WTC11 (cell line): ENCODE measurements around the gene ZNF684. TPM values are rescaled to one million over a fixed set of nuclear protein-coding genes. Genes with fewer than 3 reads are reported as not detected.
A peak's percentile ranks its signal among the peaks of the same experiment; 100 is the strongest.

Source experiments
- ATAC-seq: fragments of 200-7000 bp; cut with Tn5 transposase; 2 replicates; pipeline ENCODE4 v1.10.0; 2021; ENCODE audit warnings: mild to moderate bottlenecking, moderate library complexity
- CTCF ChIA-PET: fragments of 300-600 bp; sonication (Branson Sonifier 250); formaldehyde crosslinking; loops from one replicate; lab custom pipeline; 2021; ENCODE audit warnings: antibody characterized with exemption; lab: Charles Lee
- POLR2A ChIA-PET: fragments of 350-600 bp; sonication (Branson Sonifier 250); formaldehyde crosslinking; loops from one replicate; lab custom pipeline; 2021; ENCODE audit warnings: antibody characterized with exemption; lab: Charles Lee
- DNase-seq: peaks from one replicate; pipeline ENCODE4 v3.0.0; 2021; ENCODE audit warnings: low spot score
- H3K27ac Mint-ChIP-seq: 2 replicates; pipeline ENCODE4 v1.8.0; 2021; ENCODE audit warnings: mixed read lengths
- H3K27me3 Mint-ChIP-seq: 2 replicates; pipeline ENCODE4 v1.8.0; 2021; ENCODE audit warnings: low read depth, mild to moderate bottlenecking, moderate library complexity, mixed read lengths
- H3K36me3 Mint-ChIP-seq: 2 replicates; pipeline ENCODE4 v1.8.0; 2021; ENCODE audit warnings: mixed read lengths
- H3K4me1 Mint-ChIP-seq: 2 replicates; pipeline ENCODE4 v1.8.0; 2022; ENCODE audit warnings: mixed read lengths
- H3K4me3 Mint-ChIP-seq: 2 replicates; pipeline ENCODE4 v1.8.0; 2021; ENCODE audit warnings: mild to moderate bottlenecking, moderate library complexity, mixed read lengths
- H3K9me3 Mint-ChIP-seq: 2 replicates; pipeline ENCODE4 v1.8.0; 2021; ENCODE audit warnings: mixed read lengths
- CREM ChIP-seq: sonication (generic); formaldehyde crosslinking; IDR thresholded peaks from 2 replicates; pipeline ENCODE4 v1.8.1; 2022; ENCODE audit warnings: mild to moderate bottlenecking, missing genetic modification reagents, moderate library complexity
- GABPB1 ChIP-seq: sonication (generic); formaldehyde crosslinking; IDR thresholded peaks from 2 replicates; pipeline ENCODE4 v1.8.1; 2023; ENCODE audit warnings: mild to moderate bottlenecking, missing genetic modification reagents
- GTF2I ChIP-seq: fragments of 250-450 bp; sonication (Bioruptor Pico); conservative IDR thresholded peaks from 2 replicates; pipeline ENCODE4 v1.4.0; 2021; ENCODE audit warnings: mild to moderate bottlenecking
- KAT7 ChIP-seq: sonication (generic); formaldehyde crosslinking; IDR thresholded peaks from 2 replicates; pipeline ENCODE4 v1.8.1; 2023; ENCODE audit warnings: missing genetic modification reagents, mild to moderate bottlenecking, borderline replicate concordance
- MYBL2 ChIP-seq: sonication (generic); formaldehyde crosslinking; IDR thresholded peaks from 2 replicates; pipeline ENCODE4 v1.8.1; 2023; ENCODE audit warnings: mild to moderate bottlenecking, moderate library complexity, missing genetic modification reagents
- NR3C1 ChIP-seq: sonication (generic); formaldehyde crosslinking; conservative IDR thresholded peaks from 2 replicates; pipeline ENCODE4 v1.8.1; 2023; ENCODE audit warnings: low read depth, mild to moderate bottlenecking, missing genetic modification reagents
- RELA ChIP-seq: sonication (generic); formaldehyde crosslinking; IDR thresholded peaks from 2 replicates; pipeline ENCODE4 v1.8.1; 2022; ENCODE audit warnings: missing genetic modification reagents, mild to moderate bottlenecking, borderline replicate concordance
- SOX15 ChIP-seq: fragments of 250-450 bp; sonication (Bioruptor Pico); IDR thresholded peaks from 2 replicates; pipeline ENCODE4 v1.9.0; 2021; ENCODE audit warnings: mild to moderate bottlenecking
- SP1 ChIP-seq: sonication (generic); formaldehyde crosslinking; conservative IDR thresholded peaks from 2 replicates; pipeline ENCODE4 v1.8.1; 2022; ENCODE audit warnings: missing genetic modification reagents
- STAT6 ChIP-seq: sonication (generic); formaldehyde crosslinking; conservative IDR thresholded peaks from 2 replicates; pipeline ENCODE4 v1.8.1; 2023; ENCODE audit warnings: mild to moderate bottlenecking, low read depth, missing genetic modification reagents, moderate library complexity
- ZBTB43 ChIP-seq: sonication (generic); formaldehyde crosslinking; IDR thresholded peaks from 2 replicates; pipeline ENCODE4 v1.8.1; 2023; ENCODE audit warnings: mild to moderate bottlenecking, missing genetic modification reagents
- ZNF121 ChIP-seq: sonication (generic); formaldehyde crosslinking; IDR thresholded peaks from 2 replicates; pipeline ENCODE4 v1.8.0; 2023; ENCODE audit warnings: missing genetic modification reagents
- ZNF281 ChIP-seq: sonication (generic); formaldehyde crosslinking; IDR thresholded peaks from 2 replicates; pipeline ENCODE4 v1.8.0; 2023; ENCODE audit warnings: mild to moderate bottlenecking, missing genetic modification reagents
- ZNF416 ChIP-seq: fragments of 250-450 bp; sonication (Bioruptor Pico); IDR thresholded peaks from 2 replicates; pipeline ENCODE4 v1.9.0; 2021; ENCODE audit warnings: mild to moderate bottlenecking, inconsistent platforms
- ZNF425 ChIP-seq: fragments of 250-450 bp; sonication (Bioruptor Pico); conservative IDR thresholded peaks from 2 replicates; pipeline ENCODE4 v1.9.0; 2021; ENCODE audit warnings: mild to moderate bottlenecking
- total RNA-seq: library from RNA; stranded (reverse); gene quantifications from 3 replicates; pipeline ENCODE4 v1.2.3, GENCODE V29; 2021
- TF ChIP-seq, protein P1 (sequence below): sonication (generic); formaldehyde crosslinking; IDR thresholded peaks from 2 replicates; pipeline ENCODE4 v1.8.0; 2022; ENCODE audit warnings: mild to moderate bottlenecking, missing genetic modification reagents
- TF ChIP-seq, protein P2 (sequence below): sonication (generic); formaldehyde crosslinking; IDR thresholded peaks from 2 replicates; pipeline ENCODE4 v1.8.1; 2022; ENCODE audit warnings: mild to moderate bottlenecking, missing genetic modification reagents, moderate library complexity, borderline replicate concordance
- TF ChIP-seq, protein P3 (sequence below): sonication (generic); formaldehyde crosslinking; IDR thresholded peaks from 2 replicates; pipeline ENCODE4 v1.8.1; 2022; ENCODE audit warnings: low read depth, missing genetic modification reagents, borderline replicate concordance

Gene ZNF684
- total RNA-seq, 1 experiment from 2014 or later: 9.8 TPM

DNA sequence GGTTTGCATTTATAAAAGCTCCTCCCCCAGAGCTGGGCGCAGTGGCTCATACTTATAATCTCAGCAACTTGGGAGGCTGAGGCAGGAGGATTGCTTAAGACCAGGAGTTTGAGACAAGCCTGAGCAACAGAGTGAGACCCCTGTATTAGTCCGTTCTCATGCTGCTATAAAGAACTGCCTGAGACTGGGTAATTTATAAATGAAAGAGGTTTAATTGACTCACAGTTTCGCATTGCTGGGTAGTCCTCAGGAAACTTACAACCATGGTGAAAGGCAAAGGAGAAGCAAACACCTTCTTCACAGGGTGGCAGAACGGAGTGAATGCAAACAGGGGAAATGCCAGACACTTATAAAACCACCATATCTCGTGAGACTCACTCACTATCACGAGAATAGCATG is 52.5 kb downstream of the ZNF684 start:
- peak; percentile 69 for ATAC-seq

GRCh38 chr1:40588586-40588985 is 57.1 kb downstream of the ZNF684 start:
- Mint-ChIP-seq H3K27me3 (peaks cover 12% of the 10 kb centered on the region; the same call in 1 of the 2 replicates), H3K4me1 (peaks cover 14% of the 10 kb centered on the region), H3K9me3 (peaks cover 13% of the 10 kb centered on the region), H3K4me3 (no peak overlapping the region), H3K36me3 (peaks cover 11% of the 10 kb centered on the region), H3K27ac (no peak overlapping the region)
- ATAC-seq (no peak), DNase-seq (no peak)
- no peak for TF ChIP-seq RELA (CRISPR knock-in tag)
- TF ChIP-seq MYBL2 (CRISPR knock-in tag): no peak
- TF ChIP-seq CREM (CRISPR knock-in tag): no peak
- TF ChIP-seq STAT6 (CRISPR knock-in tag): no peak
- ChIA-PET POLR2A (no interaction called here), CTCF (interaction anchor here (1.7 kb wide), 1 partner anchor 37 kb away, joined by 4 read pairs; no protein-coding TSS in a partner anchor)

More for the DNA sequence above, 52.5 kb downstream of the ZNF684 start:
- Mint-ChIP-seq H3K36me3 (no peaks in the 10 kb centered on the region), H3K4me1 (peaks cover 18% of the 10 kb centered on the region), H3K27ac (peak overlapping the region; percentile 94), H3K9me3 (no peaks in the 10 kb centered on the region), H3K27me3 (peaks cover 9% of the 10 kb centered on the region; the same call in 1 of the 2 replicates), H3K4me3 (no peak overlapping the region)
- TF ChIP-seq GABPB1 (CRISPR knock-in tag): no peak
- TF ChIP-seq GTF2I (CRISPR knock-in tag): 0 out of 2 replicates have a peak, but pooled peaks have one; percentile 66
- TF ChIP-seq ZNF121 (CRISPR knock-in tag): peak; percentile 97
- no peak for DNase-seq
- POLR2A ChIA-PET: no interaction called here
- CTCF ChIA-PET: no interaction called here

DNA sequence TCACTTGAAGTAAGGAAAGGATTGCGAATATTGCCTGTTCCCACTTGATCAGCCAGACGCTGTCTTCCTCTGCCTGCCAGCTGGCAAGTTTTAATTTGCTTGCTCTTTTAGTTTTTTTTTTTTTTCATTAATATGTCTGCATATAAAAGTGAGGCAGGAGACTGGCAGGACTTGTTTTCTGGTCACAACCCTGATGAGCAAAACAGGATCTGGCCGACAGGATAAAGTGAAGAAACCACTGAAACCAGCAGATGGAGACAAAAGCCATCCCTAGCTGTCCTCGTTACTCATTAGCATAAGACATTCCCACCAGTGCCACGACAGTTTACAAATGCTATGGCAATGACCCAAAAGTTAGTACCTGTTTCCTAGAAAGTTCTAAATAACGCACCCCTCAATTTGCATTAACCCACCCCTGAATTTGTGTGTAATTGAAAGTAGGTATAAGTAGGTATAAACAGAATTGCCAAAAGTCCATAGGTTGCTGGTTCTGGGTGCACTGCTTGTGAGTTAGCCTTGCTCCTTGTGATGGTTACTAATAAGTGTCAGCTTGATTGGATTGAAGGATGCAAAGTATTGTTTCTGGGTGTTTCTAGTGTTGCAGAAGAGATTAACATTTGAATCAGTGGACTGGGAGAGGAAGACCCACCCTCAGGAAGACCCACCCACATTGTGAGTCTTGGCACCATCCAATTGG is 60.8 kb downstream of the ZNF684 start:
- Mint-ChIP-seq H3K27ac (no peak overlapping the region), H3K4me3 (no peak overlapping the region), H3K9me3 (peaks cover 20% of the 10 kb centered on the region), H3K27me3 (peaks cover 3% of the 10 kb centered on the region; the same call in 1 of the 2 replicates), H3K36me3 (peaks cover 16% of the 10 kb centered on the region), H3K4me1 (no peaks in the 10 kb centered on the region)
- ChIA-PET CTCF (interaction anchor here (1.0 to 1.3 kb wide), 2 partner anchors 24 to 54 kb away, joined by 3 read pairs; no protein-coding TSS in a partner anchor), POLR2A (no interaction called here)
- no peak for DNase-seq
- ATAC-seq: no peak
- TF ChIP-seq, protein P1, sequence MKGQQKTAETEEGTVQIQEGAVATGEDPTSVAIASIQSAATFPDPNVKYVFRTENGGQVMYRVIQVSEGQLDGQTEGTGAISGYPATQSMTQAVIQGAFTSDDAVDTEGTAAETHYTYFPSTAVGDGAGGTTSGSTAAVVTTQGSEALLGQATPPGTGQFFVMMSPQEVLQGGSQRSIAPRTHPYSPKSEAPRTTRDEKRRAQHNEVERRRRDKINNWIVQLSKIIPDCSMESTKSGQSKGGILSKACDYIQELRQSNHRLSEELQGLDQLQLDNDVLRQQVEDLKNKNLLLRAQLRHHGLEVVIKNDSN (CRISPR knock-in tag): no peak
- TF ChIP-seq, protein P2, sequence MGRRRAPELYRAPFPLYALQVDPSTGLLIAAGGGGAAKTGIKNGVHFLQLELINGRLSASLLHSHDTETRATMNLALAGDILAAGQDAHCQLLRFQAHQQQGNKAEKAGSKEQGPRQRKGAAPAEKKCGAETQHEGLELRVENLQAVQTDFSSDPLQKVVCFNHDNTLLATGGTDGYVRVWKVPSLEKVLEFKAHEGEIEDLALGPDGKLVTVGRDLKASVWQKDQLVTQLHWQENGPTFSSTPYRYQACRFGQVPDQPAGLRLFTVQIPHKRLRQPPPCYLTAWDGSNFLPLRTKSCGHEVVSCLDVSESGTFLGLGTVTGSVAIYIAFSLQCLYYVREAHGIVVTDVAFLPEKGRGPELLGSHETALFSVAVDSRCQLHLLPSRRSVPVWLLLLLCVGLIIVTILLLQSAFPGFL (CRISPR knock-in tag): no peak
- no peak for TF ChIP-seq KAT7
- TF ChIP-seq SP1 (CRISPR knock-in tag): no peak
- no peak for TF ChIP-seq SOX15 (CRISPR knock-in tag)
- TF ChIP-seq ZBTB43: no peak
- TF ChIP-seq ZNF281 (CRISPR knock-in tag): no peak
- no peak for TF ChIP-seq ZNF416 (CRISPR knock-in tag)
- no peak for TF ChIP-seq NR3C1 (CRISPR knock-in tag)
- TF ChIP-seq, protein P3, sequence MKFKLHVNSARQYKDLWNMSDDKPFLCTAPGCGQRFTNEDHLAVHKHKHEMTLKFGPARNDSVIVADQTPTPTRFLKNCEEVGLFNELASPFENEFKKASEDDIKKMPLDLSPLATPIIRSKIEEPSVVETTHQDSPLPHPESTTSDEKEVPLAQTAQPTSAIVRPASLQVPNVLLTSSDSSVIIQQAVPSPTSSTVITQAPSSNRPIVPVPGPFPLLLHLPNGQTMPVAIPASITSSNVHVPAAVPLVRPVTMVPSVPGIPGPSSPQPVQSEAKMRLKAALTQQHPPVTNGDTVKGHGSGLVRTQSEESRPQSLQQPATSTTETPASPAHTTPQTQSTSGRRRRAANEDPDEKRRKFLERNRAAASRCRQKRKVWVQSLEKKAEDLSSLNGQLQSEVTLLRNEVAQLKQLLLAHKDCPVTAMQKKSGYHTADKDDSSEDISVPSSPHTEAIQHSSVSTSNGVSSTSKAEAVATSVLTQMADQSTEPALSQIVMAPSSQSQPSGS (CRISPR knock-in tag): no peak
- TF ChIP-seq ZNF425 (CRISPR knock-in tag): no peak
